DMS114 treated with DMSO at 0.1 percent for 48 hours (cell line): ENCODE data around the gene C1QL1.

ENCODE experiments used
- DNase-seq: peaks from one replicate; lab custom pipeline; 2025; ENCODE audit not compliant: unreplicated experiment; lab: John Stamatoyannopoulos, UW

Gene C1QL1

DNA sequence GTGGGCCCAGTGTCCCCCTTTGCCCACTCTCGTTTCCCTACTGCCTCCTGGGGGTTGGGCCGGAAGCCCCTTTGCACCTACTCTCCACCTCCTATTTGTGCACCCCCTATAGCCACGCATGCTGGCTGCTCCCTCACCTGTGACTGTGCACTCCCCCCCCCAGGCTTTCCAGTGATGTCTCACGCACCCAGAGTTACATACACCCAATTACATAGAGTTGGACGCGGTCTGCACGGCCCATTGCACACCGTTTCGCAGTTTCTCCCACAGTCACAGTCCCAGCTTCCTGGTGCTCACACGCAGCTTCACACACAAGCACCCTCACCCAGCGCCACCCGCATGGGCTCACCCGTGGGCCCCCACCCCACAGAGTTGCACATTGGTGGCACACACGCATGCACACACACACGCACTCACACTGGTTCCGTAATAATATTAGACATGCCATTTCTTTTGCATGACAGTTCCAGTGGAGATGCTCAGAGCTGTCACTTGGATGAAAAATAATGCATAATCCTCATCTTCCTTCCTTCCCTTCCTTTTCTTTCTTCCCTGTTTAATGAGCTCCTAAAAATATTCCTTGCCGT is 21.5 kb upstream of the C1QL1 start:
- DNase-seq: no peak

DNA sequence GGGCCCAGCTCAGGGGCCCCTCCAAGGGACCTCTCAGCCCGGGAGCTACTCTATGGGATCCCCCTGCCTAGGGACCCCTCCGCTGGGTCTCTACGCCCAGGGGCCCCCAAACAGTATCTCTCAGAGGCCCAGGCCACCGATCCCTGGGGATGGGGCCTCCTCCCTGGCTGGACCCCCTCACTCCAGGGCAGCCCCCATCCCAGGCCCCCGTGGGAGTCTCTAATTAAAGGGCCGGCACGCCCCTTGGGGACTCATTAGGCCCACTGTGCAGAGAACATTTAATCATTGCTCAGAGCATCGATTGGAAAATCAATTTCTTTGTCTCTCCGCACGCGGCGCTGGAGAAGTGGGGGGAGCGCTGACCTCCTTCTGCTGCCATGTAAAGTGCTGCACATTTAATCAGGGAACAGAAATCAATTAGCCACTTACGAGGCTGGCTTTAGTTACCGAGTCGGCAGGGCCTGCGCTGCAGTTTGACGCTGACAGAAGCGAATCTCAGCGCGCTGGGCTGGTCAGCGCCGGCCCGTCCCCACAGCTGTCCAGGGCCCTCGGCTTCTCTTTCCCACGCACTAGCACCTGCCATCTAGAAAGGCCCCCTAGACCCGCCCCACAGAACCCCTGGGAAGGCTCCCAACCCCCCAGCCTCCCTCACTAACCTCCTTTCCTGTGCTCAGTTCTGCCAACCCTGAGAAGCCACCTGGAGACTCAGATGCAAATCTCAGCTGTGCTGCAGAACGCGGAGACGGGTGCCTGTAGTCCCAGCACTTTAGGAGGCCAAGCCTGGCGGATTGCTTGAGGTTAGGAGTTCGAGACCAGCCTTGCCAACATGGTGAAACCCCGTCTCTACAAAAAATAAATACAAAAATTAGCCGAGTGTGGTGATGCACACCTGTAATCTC is 20.2 kb upstream of the C1QL1 start:
- DNase-seq: no peak

DNA sequence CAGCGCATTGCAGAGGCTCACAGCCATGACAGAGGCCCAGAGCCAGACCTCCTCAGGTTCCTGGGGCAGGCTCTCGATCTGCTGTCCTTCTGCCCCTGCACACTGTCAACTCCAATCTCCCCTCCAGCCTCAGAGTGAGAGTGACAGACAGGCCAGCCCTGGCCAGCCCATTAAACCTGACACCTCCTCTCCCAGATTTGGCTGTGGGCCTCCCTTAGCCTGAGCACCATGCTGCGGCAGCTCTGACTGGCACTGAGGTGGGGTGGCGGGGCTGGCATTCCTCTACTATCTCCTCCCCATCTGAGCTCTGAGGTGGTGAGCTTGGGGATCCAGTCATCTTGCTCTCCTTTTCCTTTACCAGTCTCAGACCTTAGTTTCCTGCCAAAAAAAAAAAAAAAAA is 15.5 kb upstream of the C1QL1 start:
- DNase-seq: no peak

DNA sequence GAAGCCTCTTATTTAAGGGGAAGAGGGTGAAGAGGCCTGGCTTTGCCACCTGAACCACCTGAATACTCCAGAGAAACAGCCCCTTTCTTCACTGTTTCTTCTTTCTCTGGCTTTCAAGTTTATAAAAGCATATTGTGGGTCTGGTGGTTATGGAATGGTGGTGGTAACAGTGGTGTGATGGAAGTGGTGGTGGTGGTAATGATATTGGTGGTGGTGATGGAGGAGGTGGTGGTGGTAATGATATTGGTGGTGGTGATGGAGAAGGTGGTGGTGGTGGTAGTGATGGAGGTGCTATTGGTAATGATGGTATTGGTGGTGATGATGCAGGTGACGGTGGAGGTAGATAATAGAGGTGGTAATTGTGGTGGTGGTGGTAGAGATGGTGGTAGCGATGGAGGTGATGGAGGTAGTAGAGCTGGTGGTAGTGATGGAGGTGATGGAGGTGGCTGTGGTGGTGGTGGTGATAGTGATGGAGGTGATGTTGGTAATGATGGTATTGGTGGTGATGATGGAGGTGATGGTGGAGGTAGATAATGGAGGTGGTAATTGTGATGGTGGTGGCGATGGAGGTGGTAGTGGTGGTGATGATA is 14.1 kb upstream of the C1QL1 start:
- DNase-seq: no peak

DNA sequence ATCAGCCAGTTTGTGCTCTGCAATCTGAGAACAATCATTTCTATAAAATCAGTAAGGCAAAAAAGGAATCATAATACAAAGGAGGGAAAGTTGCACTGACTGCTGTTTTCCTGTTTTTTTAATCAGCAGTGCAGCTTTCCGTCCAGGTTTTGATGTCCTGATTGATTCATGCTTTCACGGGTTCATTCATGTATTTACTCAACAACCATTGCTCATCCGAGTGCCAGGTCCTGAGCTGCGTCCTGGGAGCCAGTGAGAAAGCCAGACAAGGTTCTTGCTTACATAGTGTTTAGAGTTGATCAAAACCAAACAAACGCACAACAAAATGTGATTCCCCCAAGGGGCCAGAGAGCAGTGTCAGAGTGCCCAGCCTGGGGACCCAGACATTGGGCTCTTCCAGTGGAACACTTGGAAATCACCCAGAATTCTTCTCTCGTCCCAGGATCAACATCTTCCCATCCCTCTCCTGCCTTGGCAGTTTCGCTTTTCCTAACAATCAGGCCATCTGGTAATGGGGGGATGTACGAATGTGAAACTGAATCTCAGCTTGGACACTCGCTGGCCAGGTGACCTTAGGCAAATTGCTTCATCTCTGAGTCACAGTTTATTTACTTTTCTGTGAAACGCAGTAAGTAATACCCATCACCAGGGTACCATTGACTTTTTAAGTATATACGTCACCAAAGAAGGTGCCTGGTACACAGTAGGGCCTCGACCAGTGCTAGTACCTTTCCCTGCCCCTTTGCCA is 13.3 kb upstream of the C1QL1 start:
- no peak for DNase-seq

DNA sequence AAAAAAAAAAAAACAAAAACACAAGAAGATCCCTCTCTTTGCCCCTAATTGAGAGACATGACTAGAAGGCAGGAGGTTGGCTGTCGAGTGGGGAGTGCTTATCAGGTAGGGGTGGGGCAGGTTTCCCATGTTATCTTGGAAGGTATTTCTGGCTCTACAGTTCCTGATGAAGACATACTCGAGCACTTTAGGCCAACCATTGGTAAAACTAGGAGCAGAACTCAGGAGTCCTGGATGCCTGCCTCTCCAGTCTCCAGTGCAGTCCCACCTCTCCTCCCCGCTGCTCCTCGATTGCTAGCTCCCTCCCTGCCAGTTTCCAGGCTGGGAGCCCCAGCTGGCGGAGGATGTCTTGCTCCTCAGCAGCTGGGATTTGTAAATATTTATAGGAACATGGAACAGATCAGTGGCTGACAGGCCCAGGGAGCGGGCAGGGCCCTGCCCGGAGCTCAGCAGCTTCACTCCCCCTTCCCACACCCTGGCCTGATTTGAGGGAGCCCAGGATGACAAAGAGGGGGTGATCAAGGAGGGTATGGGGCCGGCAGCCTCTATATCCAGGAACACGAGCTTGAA is 11.4 kb upstream of the C1QL1 start:
- no peak for DNase-seq

DNA sequence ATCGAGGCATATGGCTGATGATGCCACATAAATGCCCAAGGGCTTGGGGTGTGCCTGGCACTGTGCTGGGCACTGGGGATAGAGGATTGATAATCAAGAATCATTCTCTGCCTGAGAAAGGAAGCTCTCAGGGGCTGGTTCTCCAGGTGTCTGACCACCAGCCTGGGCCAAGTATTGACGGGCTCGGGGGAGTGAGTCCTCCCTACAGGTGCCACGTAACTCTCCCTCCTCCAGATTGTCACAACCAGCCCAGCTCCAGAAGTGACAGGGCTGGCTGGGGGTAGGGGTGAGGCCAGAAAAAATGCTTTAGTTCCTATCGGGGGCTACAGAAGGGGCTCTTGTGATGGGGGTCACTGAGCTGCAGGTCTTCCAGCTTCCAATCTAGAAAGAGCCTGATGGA is 10.7 kb upstream of the C1QL1 start:
- no peak for DNase-seq

DNA sequence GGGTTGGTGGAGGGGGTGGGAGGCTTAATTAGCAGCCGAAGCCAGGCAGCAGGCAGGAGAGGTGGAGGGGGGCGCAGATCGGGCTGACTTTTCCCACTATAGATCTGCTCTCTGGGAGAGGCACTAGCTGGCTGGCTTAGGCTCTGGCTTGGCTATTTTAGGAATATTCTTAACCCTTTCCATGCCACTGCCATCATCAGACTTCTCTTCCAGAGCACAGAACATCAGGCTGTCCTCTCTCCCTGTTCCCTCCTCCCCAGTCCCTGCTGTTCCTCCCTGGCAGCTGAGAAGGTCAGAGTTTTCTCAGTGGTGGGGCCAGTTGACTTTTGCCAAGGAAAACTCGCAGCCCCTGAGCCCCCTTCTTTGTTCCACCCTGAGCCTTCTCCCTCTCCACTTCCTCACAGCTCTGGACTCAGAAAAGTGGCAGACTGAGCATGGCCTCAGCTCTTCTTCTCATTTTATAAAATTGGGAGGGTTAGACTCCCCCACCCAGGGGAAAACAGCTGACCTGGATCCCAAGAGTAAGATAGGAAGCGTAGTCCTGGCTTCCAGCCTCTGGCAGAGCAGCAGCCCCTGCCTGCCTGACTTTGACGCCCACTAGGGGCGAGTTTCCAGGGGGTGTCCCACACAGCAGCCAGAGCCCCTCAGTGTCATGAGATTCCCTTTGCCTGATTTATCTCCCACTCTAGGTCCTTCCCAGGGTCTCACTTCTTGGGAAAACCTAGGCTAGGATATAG is 9.9 kb upstream of the C1QL1 start:
- DNase-seq: no peak

DNA sequence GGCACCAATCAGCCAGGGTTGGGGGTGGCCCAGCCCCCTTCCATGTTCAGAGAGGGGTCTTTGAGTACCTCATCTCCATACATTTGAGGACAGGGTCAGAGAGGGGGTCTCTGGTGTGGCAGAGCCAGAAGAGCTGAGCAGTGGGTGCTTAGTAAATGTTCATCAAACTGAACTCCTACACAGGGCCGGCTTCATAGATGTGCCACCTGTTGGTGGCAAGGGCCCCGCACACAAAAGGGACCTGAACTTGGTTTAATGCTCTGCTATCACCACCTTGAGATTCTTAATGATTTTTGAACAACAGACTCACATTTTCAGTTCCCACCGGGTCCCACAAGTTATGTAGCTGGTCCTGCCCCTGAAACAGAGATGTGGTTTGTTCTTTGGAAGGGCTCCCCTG is 9.0 kb upstream of the C1QL1 start:
- DNase-seq: no peak

DNA sequence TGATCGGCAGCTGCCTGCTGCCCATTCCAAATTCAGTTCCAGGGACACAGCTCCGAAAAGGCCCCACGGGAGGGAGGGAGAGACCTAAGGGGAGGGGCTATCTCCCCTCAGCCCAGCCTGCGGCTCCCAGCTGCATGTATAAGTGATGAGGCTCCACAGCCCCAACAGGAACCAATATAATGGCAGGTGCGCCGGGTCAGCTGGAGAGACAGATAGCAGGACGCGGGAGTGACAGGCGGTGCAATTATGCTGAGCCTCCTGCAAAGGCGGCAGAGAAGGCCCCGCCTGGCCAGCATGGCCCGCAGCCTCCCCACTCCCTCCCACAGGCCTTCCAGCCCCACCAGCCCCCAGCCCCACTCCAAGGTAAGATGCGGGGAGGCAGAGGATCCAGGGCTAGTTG is 8.1 kb upstream of the C1QL1 start:
- no peak for DNase-seq

DNA sequence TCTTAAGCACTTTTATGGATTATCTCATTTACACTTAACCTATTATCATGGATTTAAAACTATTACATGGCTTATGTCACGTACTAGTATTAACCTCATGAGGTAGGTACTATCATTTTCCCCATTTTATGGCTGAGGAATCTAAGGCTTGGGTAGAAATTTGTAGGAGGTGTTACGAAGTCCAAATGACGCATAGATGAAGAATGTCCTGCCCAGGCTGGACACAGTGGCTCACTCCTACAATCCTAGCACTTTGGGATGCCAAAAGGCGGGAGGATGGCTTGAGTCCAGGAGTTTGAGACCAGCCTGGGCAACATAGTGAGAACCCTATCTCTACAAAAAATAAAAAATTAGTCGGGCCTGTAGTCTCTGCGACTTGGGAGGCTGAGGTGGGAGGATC is 4.8 kb upstream of the C1QL1 start:
- no peak for DNase-seq

DNA sequence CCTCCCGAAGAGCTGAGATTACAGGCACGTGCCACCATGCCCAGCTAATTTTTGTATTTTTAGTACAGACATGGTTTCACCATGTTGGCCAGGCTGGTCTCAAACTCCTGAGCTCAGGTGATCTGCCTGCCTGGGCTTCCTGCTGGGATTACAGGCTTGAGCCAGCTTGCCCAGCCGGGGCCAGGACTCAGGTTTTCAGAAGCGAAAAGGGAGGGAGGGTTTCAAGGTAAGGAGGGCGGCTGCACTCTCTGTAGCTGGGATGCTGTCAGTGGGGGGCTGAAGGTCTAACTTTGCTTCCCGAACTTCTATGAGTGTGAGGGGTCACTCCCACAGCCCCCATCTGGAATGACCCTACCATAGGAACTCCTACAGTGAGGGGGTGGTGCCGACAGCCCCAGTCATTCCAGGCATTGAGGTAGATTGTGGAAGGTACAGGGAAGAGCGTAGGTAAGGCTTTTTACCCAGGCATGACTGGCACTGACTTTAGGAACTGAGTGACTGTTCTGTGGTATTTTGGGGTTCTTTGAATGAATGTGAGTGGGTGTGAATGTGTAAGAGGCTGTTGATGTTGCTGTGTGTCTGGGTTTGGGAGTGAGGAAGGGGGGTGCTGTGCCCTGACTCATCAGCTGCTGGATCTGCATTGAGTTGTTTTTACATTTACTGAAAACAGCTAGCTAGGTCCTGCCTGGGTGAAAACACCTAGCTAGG is 3.8 kb upstream of the C1QL1 start:
- DNase-seq: no peak

DNA sequence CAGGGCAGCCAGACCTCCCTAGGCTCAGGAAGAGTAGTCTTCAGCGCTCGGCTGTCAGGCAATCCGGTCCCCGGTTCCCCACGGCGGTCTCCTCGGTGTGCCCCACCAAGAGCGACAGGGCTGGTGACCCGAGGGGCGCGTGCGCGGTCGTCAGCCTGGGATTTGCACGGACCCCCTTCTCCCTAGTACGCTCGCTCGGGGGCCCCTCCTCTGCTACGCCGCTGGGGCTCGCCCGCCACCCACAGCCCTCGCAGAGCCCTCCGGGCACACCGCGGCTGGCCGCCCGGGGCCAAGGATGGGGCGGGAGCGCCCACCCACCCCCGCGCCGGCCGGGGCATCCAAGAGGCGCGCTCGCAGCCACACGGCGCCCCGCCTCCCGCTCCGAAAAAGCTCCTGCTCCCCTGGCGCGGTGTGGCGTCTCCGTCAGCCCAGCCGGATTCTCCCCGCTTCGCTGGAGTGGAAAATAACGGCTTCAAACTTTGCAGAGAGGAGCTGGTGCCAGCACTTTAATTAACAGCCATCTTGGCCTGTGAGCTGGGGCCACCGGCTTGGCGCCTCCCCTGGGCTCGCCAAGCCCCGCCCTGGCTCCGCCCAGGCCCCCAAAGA is 2.1 kb upstream of the C1QL1 start:
- DNase-seq: no peak

DNA sequence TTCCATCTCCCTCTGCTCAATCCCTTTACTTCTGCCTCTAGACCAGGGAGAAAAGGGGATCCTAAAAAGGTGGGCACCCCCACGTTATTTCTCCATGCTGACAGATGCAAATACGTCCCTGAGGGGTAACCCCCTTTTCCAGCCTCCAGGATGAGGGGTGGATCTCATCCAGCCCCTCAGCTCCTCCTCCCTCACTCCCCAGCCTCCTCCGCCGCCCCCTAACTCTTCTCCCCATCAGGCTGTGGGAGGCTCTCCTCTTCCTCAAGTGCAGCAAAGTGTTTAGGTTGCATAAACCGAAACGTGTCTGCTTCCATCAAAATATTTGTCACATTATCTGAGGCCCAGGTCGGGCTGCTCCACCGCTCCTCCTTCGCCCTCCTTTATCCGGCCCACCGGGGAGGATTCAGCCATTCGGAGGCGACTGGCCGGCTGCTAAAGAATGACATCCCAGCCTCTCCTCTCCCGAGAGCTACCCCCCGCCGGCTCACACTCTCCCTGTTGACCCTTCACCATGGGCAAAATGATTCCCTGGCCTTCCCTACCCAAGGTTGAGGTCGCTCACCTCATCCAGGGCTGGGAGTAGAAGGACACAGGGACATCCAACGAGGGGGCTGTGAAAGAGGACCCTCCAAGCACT is 1.2 kb upstream of the C1QL1 start:
- DNase-seq: no peak

DNA sequence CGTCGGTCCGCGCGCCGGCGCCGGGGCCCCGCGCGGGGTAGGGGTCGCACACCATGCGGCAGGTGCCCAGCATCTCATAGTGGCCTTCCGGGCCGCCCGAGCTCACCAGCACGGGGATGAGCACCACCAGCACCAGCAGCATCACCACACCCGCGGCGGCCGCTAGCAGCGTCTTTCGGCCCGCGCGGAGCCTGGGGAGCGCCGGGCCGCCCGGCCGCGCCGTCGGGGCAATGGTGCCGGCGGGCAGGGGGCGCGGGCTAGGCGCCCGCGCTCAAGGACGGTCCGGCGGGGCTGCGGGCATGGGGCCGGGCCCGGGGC is 237 bp downstream of the C1QL1 start:
- DNase-seq: no peak

DNA sequence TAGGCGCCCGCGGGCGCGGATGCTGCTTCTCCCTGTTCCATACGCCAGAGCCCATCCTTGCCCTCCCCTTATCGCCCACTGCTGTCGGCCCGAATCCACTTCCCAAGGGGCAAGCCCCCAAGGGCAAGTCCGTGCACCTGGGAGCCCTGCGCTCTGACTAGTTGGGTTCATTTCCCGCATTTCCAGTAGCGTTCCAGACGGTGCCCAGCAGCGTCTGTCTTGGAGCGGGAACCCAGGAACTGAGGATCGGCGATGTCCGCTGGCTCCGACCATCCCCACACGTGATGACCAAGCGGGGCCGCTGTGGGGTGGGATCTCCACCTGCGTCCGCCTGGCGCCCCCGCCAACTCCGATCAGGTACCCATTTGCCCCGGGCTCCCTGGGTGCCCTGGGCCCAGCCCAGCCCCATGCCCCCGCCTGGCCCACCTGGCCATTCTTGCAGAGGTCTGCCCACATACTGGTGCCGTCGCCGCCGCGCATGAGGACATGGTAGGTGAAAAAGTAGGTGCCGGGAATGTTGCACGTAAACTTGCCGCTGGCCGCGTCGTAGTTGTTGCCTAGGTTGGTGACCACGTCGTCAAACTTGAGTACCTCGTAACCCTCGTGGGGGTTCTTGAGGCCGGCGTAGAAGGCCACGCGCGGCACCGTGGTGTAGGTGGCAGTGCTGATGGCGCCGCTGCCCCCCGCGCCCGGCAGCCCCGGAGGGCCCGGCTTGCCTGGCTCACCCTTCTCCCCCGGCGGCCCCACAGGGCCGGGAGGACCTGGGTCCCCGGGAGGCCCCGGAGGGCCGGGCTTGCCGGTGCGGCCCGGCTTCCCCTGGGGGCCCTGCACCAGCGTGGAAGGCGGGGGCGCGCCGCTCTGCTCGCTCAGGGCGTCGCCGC is 837 bp downstream of the C1QL1 start:
- no peak for DNase-seq

DNA sequence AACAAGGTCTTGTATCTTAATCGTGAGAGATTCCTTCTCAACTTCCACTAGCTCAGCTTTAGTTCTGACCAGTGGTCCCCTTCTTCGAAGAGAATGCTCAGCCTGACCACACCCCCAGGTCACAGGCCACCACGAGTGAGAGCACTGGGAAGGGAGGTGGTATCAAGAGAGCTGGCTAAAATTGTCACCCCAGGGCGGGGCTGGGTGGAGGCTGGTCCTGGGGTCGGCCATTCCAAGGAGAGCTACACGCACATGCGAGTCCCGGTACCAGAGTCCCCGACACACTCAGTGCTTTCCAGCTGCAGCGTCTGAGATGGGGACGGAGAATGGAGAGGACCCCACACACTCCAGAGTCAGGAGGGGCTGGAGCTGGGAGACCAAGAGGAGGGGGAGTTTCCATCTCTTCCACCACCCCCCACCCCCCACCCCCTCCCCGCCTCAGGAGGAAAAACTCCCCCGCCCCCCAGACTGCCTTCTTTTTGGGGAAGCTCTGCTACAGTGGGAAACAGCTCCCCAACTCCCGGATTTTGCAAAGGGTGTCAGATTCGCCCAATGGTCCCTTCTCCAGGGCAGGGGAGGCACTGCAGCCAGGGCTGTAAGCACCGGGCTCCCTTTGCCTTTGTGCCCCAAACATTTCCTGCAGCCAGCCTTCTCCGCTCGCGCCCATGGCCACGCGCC is 1.6 kb downstream of the C1QL1 start:
- DNase-seq: no peak
